Embryonic facial prominence (tissue), 1 donor: Measurements from ENCODE around the gene CD63.
A peak's percentile ranks its signal among the peaks of the same experiment; 100 is the strongest.

Experiments used
- DNase-seq: peaks from one replicate; pipeline ENCODE4 v3.0.0-alpha.2; 2016; ENCODE audit errors: extremely low spot score

The CD63 gene

GRCh38 chr12:55722948-55723347 lies 5.9 kb downstream of the CD63 start:
- DNase-seq = no peak

GRCh38 chr12:55721601-55722213 lies 7.1 kb downstream of the CD63 start:
- DNase-seq = no peak

GRCh38 chr12:55720894-55721444 lies 7.8 kb downstream of the CD63 start:
- no peak for DNase-seq

- no peak for DNase-seq
Measured at GRCh38 chr12:55720071-55720564, 8.7 kb downstream of the CD63 start, which contains the start of gene RDH5. TSS of gene RDH5 (plus strand) at chr12:55720393. CDS start at chr12:55721185, 792 bp downstream.

GRCh38 chr12:55719371-55719770 lies 9.4 kb downstream of the CD63 start:
- DNase-seq = no peak

- DNase-seq = no peak
Measured at GRCh38 chr12:55718624-55719275, 10.1 kb downstream of the CD63 start.

- DNase-seq = no peak
Measured at GRCh38 chr12:55718015-55718414, 10.8 kb downstream of the CD63 start.

GRCh38 chr12:55717011-55718007 lies 11.5 kb downstream of the CD63 start:
- DNase-seq = no peak

- no peak for DNase-seq
Measured at GRCh38 chr12:55716582-55716957, 12.2 kb downstream of the CD63 start.

- DNase-seq = peak; percentile 77
Measured at GRCh38 chr12:55715833-55716581, 12.8 kb downstream of the CD63 start, which contains the start of gene BLOC1S1. TSS of gene BLOC1S1 (plus strand) at chr12:55716046. CDS start at chr12:55716052, 6 bp downstream.

- no peak for DNase-seq
Measured at GRCh38 chr12:55715169-55715764, 13.5 kb downstream of the CD63 start.

GRCh38 chr12:55713721-55714120 lies 15.1 kb downstream of the CD63 start:
- no peak for DNase-seq

GRCh38 chr12:55712700-55713415 lies 16.0 kb downstream of the CD63 start:
- no peak for DNase-seq

- DNase-seq = no peak
Measured at GRCh38 chr12:55711786-55712553, 16.8 kb downstream of the CD63 start.

- no peak for DNase-seq
Measured at GRCh38 chr12:55708695-55709233, 20.0 kb downstream of the CD63 start.

- no peak for DNase-seq
Measured at GRCh38 chr12:55707841-55708694, 20.7 kb downstream of the CD63 start, which contains the start of gene ITGA7. TSS of gene ITGA7 (minus strand) at chr12:55707904. CDS start at chr12:55707682, 222 bp downstream.

GRCh38 chr12:55707219-55707671 lies 21.6 kb downstream of the CD63 start:
- DNase-seq = no peak
